NCI-H2107 treated with DMSO at 0.1 percent for 48 hours (cell line): ENCODE data around the gene DXO.
"Not testable (repeated sequence)": the region's sequence is repeated elsewhere in the genome, so short reads cannot be mapped to it uniquely, and the experiment has no call there.

ENCODE experiments used
- DNase-seq: peaks from one replicate; lab custom pipeline; 2025; ENCODE audit not compliant: unreplicated experiment; lab: John Stamatoyannopoulos, UW

The DXO gene

DNA sequence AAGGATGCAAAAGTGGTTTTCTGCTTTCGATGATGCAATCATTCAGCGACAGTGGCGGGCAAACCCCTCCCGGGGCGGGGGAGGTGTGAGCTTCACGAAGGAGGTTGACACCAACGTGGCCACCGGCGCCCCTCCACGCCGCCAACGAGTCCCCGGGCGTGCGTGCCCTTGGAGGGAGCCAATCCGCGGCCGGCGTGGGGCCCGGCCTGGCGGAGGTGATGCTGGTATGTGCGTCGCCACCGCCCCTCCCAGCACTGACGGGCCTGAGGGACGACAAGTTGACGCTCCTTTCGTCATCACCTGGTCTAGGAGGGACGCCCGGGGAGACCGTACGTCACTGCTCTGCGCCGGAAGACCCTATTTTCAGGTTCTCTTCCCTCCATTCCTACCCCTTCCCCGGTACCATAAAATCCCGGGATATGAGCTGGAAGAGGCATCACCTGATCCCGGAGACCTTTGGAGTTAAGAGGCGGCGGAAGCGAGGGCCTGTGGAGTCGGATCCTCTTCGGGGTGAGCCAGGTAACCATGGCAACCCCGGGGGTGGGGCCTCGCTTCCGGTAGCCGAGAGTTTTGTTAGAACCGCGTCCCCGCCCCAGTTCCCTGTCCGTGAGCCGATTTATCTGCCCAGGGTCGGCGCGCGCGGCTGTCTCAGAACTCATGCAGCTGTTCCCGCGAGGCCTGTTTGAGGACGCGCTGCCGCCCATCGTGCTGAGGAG lies at the start of gene DXO:
Gene DXO, minus strand, starts transcription at position 146 of the 716 bp plus-strand sequence. CDS start 463 bp downstream, outside the sequence.
- peak; percentile 62 for DNase-seq

DNA sequence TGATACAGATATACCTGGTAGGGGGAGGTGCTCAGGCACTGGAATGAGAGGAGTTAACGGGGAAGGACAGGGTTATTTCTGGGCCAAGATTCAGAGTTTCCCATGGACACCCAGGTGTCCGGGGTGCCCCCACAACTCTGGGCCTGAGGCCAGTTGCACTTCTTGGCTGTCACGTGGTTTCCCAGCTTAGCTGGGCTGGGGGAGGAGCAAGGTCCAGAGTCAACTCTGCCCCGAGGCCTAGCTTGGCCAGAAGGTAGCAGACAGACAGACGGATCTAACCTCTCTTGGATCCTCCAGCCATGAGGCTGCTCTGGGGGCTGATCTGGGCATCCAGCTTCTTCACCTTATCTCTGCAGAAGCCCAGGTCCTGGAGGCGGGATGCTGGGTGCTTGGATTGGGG lies 42.6 kb upstream of the DXO start, which contains the start of gene C4B:
Gene C4B, plus strand, starts transcription at position 249 of the 400 bp plus-strand sequence. Its CDS starts 51 bp downstream, at position 300.
- not testable (repeated sequence) for DNase-seq

DNA sequence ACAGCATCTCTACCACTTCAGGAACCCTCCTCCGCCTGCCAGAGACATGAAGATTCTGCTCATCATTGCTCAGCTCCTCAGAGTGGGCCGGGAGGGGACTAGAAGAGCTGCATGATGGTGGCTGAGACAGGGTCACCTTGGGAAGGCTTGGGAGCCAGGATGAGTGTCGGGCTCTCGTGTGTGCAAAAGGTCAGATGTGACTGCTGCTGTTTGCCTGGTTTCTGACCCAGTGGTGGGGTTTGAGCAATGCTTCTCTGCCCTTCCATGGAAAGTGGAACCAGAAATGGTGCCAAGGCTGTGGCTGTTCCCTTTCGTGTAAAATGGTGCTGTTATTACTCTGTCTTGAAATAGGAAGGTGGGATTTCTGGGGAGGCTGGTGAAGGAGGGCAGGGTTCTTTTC lies 41.8 kb upstream of the DXO start:
- DNase-seq = not testable (repeated sequence)

DNA sequence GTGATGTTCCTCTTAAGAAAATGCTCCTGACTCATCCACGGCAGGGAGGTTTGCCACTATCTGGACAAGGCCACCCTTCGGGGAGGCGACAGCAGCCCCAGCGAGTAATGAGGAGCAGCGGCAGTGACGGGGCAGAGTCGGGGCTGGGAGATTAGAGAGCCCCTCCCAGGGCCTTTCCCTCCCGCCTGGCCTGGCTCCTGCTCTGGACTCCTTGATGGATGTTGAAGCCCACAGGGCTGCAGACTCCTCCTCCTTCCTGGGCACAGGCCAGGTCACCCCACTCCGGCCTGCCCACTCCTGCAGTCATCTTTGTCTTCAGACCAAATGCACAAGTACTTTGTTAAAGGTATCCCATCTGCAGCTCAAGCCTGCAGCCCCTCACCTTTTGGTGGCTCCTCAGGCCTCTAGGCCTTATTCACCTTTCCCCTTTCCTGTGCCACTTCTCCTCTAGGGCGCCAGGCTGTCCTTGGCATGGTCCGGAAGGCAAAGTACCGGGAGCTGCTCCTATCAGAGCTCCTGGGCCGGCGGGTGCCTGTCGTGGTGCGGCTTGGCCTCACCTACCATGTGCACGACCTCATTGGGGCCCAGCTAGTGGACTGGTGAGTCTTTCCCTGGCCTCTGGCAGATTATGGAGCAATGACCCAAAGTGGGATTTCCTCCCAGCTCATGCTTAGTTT lies 41.1 kb upstream of the DXO start:
- not testable (repeated sequence) for DNase-seq

DNA sequence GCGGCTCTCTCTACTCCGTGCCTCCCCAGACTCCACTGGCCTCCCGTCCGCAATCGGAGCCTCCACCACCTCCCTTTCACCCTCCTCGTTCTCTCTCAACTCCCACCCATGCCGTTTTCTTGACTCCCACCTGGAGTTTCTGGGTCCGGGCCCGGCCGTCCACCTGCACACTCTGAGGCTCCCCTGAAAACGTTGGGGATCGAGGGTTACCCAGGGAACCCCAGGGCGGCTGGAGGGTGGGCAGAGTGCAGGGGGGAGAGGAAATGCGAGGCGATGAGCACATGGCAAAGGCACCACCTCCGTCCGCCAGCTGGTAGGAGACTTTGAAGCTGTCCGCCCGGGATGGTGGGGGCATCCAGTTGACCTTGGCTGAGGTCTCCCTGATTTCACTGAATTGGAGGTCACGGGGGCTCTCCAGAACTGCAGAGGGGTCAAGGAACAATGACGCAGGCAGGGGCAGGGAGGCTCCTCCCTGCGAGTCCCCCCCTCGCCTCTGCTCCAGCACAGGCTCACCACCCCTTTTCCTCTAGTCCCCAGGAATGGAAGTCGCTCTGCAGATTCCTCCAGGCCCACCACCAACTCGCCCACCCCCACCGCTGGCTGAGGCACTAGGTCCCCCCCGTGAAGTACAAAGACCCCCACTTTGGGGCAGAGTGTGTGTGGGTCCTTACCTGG lies 39.1 kb upstream of the DXO start:
- DNase-seq = not testable (repeated sequence)

DNA sequence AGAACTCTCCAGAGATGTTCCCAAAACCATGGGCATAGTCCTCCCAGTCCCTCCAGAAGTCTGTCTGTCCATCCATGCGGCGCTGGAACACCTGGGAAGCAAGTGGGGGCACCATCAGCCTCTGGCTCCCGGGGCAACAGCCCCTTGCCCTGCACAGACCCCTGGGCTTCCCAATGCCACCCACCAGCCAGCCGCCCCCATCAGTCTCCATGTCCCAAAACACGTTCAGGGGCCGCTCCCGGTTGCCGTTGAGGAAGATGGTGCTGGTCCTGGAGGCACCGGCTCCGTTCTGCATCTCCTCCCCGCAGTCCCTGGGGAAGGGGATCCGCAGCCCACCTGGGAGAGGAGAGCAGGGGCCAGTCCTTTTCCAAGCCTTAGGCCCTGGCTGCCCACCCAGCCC lies 37.6 kb upstream of the DXO start:
- not testable (repeated sequence) for DNase-seq

DNA sequence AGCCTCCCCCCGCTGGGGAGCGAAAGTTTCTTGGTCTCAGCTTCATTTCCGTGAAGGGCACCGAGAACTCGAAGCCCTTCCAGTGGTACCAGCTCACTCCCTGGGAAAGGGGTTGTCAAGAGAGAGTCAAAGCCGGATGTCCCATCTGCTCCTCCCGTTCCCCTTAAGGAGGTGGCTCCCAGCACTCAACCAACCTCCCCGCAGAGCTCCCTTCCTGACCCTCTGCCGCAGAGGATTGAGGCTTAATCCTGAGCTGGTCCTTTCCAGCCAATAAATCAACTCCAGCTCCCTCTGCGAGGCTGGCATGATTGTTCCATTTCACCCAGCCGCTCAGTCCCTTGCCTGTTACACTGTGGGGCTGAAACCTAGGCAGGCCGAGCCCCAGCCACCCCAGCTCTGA lies 36.7 kb upstream of the DXO start:
- not testable (repeated sequence) for DNase-seq

DNA sequence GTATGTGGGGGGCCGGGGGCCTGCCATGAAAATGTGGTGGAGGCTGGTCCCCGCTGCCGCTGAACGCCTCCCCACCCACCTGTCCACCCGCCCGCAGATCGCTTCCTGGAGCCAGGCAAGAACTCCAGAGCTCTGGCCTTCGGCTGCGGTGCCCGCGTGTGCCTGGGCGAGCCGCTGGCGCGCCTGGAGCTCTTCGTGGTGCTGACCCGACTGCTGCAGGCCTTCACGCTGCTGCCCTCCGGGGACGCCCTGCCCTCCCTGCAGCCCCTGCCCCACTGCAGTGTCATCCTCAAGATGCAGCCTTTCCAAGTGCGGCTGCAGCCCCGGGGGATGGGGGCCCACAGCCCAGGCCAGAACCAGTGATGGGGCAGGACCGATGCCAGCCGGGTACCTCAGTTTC lies 36.1 kb upstream of the DXO start:
- DNase-seq = not testable (repeated sequence)

DNA sequence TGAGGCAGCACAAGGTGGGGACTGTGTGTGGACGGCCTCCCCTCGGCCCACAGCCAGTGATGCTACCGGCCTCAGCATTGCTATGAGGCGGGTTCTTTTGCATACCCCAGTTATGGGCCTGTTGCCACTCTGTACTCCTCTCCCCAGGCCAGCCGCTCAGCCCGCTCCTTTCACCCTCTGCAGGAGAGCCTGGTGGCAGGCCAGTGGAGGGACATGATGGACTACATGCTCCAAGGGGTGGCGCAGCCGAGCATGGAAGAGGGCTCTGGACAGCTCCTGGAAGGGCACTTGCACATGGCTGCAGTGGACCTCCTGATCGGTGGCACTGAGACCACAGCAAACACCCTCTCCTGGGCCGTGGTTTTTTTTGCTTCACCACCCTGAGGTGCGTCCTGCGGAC lies 35.1 kb upstream of the DXO start:
- not testable (repeated sequence) for DNase-seq

DNA sequence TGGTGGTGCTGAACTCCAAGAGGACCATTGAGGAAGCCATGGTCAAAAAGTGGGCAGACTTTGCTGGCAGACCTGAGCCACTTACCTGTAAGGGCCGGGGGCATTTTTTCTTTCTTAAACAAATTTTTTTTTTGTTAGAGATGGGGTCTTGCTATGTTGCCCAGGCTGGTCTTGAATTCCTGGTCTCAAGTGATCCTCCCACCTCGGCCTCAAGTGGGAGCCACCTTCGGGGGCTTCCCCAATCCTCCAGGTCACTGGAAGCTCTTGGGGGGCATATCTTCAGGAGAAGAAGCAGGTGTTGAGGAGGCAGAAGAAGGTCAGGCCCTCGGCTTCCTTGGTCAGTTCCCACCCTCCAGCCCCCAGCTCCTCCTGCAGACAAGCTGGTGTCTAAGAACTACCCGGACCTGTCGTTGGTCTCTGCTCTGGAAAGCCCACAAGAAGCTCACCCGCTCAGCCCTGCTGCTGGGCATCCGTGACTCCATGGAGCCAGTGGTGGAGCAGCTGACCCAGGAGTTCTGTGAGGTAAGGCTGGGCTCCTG lies 34.1 kb upstream of the DXO start:
- DNase-seq = not testable (repeated sequence)

DNA sequence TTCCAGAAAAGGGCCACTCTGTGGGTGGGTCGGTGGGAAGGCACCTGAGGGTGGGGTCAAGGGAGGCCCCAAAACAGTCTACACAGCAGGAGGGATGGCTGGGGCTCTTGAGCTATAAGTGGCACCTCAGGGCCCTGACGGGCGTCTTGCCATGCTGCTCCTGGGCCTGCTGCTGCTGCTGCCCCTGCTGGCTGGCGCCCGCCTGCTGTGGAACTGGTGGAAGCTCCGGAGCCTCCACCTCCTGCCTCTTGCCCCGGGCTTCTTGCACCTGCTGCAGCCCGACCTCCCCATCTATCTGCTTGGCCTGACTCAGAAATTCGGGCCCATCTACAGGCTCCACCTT lies 33.6 kb upstream of the DXO start:
- DNase-seq = not testable (repeated sequence)

DNA sequence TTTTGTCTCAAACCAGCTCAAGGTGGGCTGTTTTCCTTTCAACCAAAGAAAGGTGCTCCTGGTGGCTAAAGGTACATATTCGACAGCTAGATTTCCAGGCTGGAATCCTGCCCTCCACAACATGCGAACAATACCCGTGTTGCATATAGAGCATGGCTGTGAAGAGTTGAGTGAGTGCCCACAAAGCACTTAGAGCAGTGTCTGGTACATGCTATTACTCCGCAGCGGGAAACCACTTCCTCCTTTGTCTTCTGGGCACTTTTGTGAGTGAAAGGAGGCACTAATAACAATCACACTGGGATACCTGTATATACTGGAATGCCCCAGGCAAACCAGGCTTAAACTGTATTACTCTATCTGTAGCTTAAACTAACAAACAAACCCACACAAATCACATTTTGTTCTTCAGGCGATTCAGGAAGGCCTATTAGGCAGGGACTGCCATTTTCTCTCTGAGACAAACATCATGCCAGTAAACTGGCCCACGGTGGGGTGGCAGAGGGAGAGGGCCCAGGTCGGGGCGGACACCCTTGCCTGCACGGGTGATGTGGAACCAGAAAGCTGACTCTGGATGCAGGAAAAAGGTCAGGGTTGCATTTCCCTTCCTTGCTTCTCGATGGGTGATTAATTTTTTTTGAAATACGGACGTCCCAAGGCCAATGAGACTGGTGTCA lies 33.1 kb upstream of the DXO start:
- DNase-seq = not testable (repeated sequence)

DNA sequence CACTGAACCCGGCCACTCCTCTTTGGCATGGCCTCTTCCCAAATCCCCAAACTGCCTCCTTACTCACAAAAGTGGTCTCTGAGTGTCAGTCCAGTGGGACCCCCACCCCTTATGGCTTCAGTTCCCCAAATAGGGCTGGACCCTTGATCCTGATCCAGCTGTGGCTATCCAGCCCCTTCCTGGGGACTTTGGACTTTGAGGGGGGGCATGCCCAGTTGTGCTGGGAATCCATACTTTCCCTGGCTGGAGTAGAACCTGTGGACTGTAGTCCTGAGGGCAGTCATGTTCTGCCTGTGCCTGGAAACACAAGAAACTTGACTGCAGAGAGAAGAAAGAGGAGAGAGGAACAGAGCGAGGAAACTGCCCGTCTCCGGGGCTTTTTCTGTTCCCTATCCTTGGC lies 32.5 kb upstream of the DXO start:
- DNase-seq = not testable (repeated sequence)

DNA sequence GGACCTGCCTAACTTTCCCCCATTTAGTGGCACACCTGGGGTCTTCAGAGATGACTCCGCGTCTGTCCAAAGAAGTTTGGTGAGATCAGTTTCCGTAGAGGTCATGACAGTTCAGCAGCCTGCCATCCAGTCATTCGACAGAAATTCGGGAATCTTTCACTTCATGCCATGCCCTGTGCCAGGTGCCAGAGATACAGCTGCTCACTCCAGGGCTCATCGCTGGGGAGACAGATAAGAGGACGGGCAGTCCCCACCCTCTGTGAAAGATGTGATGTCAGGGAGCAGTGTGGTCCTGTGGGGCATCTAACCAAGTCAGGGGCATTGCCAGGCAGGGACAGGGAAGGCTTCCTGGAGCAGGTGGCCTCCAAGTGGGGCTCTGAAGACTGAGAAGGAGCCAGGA lies 31.4 kb upstream of the DXO start:
- not testable (repeated sequence) for DNase-seq

DNA sequence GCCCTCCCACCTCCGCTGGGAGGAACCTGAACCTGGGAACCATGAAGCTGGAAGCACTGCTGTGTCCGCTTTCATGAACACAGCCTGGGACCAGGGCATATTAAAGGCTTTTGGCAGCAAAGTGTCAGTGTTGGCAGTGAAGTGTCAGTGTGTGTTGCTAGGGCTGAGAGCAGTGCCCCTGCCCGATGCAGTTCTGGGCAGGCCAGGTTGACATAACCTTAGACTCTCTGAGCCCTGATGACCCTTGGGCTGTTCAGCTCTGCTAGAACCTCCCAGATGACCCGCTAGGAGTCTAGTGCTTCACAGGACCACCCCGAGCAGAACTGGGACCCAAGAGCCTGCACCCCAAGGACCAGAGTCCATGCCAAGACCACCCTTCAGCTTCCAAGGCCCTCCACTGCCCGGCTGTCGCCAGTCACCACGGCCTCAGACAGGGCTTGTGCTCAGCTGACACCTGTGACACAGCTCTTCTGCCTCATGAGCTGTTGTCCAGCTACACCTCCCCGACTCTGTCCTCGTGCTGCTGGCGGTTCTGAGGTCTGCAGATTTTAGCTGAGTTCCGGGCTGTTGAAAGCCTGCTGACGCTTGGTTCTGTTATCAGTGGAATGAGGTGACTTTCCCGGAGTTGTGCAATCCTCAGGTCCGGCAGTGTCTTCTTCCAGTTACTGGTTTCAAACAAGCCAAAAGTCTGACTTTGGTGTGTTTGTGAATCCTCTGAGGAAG lies 30.8 kb upstream of the DXO start:
- not testable (repeated sequence) for DNase-seq

DNA sequence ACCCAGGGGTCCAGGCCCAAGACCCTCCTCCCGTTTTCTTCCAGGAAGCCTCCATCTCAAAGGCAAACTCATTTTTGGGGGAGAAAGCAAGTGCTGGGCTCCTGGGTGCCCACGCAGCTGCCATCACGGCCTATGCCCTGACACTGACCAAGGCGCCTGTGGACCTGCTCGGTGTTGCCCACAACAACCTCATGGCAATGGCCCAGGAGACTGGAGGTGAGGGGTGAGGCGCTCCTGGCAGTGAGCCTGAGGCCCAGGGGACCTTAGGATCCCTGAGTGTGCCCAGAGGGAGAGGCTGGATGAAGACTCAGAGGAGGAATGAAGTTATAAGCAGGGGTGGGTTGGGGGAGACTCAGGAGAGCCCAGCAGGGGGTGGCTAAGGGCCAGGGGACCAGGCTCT lies 24.4 kb upstream of the DXO start:
- DNase-seq = not testable (repeated sequence)

DNA sequence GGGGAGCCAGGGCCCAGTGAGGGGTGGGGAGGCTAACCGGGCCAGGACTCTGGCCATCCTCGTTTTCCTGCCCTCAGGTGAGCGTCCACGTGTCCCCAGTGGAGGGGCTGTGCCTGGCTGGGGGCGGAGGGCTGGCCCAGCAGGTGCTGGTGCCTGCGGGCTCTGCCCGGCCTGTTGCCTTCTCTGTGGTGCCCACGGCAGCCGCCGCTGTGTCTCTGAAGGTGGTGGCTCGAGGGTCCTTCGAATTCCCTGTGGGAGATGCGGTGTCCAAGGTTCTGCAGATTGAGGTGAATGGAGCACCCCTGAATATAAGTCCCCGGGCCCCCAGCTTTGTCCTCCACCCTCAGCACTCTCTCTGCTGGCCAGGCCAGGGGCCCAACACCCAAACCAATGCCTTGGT lies 22.5 kb upstream of the DXO start:
- not testable (repeated sequence) for DNase-seq

DNA sequence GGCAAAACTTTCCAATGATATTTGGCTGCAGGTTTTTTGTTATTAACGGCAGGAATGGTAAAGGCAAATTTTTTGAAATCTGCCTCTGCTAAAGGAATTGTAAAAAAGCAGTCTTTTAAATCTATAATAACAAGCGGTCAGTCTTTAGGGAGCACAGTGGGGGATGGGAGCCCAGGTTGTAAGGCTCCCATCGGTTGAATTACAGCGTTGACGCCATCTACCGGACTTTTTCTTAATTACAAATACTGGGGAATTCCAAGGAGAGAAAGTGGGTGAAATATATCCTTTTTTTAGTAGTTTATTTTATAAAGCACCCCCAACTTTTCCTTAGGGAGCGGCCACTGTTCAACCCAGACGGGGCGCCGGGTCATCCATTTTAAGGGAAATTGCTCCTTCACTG lies 17.4 kb upstream of the DXO start:
- not testable (repeated sequence) for DNase-seq

DNA sequence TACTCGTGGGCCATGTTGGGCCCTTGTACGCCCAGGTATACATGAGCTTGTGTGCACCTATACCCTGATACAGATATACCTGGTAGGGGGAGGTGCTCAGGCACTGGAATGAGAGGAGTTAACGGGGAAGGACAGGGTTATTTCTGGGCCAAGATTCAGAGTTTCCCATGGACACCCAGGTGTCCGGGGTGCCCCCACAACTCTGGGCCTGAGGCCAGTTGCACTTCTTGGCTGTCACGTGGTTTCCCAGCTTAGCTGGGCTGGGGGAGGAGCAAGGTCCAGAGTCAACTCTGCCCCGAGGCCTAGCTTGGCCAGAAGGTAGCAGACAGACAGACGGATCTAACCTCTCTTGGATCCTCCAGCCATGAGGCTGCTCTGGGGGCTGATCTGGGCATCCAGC lies 9.8 kb upstream of the DXO start, which contains the start of gene C4A:
Gene C4A, plus strand, starts transcription at position 314 of the 400 bp plus-strand sequence. Its CDS starts 51 bp downstream, at position 365.
- DNase-seq = not testable (repeated sequence)

DNA sequence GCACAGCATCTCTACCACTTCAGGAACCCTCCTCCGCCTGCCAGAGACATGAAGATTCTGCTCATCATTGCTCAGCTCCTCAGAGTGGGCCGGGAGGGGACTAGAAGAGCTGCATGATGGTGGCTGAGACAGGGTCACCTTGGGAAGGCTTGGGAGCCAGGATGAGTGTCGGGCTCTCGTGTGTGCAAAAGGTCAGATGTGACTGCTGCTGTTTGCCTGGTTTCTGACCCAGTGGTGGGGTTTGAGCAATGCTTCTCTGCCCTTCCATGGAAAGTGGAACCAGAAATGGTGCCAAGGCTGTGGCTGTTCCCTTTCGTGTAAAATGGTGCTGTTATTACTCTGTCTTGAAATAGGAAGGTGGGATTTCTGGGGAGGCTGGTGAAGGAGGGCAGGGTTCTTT lies 9.1 kb upstream of the DXO start:
- not testable (repeated sequence) for DNase-seq
